ENCODE data around the gene CHMP1B. TPM values are rescaled to one million over a fixed set of nuclear protein-coding genes. Genes with fewer than 3 reads are reported as not detected.

The CHMP1B gene
- polyA plus RNA-seq, 1 donor from 2014 or later = 106 TPM

GRCh38 chr18:11864471-11864870 lies 13.3 kb downstream of the CHMP1B start:
- H3K4me2 ChIP-seq (ENCODE audit: low read length) = no peak overlapping the region
- TF ChIP-seq, protein P1, sequence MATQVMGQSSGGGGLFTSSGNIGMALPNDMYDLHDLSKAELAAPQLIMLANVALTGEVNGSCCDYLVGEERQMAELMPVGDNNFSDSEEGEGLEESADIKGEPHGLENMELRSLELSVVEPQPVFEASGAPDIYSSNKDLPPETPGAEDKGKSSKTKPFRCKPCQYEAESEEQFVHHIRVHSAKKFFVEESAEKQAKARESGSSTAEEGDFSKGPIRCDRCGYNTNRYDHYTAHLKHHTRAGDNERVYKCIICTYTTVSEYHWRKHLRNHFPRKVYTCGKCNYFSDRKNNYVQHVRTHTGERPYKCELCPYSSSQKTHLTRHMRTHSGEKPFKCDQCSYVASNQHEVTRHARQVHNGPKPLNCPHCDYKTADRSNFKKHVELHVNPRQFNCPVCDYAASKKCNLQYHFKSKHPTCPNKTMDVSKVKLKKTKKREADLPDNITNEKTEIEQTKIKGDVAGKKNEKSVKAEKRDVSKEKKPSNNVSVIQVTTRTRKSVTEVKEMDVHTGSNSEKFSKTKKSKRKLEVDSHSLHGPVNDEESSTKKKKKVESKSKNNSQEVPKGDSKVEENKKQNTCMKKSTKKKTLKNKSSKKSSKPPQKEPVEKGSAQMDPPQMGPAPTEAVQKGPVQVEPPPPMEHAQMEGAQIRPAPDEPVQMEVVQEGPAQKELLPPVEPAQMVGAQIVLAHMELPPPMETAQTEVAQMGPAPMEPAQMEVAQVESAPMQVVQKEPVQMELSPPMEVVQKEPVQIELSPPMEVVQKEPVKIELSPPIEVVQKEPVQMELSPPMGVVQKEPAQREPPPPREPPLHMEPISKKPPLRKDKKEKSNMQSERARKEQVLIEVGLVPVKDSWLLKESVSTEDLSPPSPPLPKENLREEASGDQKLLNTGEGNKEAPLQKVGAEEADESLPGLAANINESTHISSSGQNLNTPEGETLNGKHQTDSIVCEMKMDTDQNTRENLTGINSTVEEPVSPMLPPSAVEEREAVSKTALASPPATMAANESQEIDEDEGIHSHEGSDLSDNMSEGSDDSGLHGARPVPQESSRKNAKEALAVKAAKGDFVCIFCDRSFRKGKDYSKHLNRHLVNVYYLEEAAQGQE (IDR thresholded peaks at IDR 0.05; ENCODE audit: borderline replicate concordance) = no peak
- no peak for TF ChIP-seq TAF1 (IDR thresholded peaks at IDR 0.05; ENCODE audit: low read depth)
- TF ChIP-seq SMC3 (conservative IDR thresholded peaks at IDR 0.05; ENCODE audit: poor library complexity) = no peak
- TF ChIP-seq POLR2AphosphoS5 (IDR thresholded peaks at IDR 0.05) = no peak
- TF ChIP-seq MXI1 (conservative IDR thresholded peaks at IDR 0.05; ENCODE audit: poor library complexity, severe bottlenecking) = no peak
- no peak for TF ChIP-seq EP300 (conservative IDR thresholded peaks at IDR 0.05; ENCODE audit: poor library complexity, severe bottlenecking)
- no peak for TF ChIP-seq RAD21 (conservative IDR thresholded peaks at IDR 0.05)
- TF ChIP-seq, protein P2, sequence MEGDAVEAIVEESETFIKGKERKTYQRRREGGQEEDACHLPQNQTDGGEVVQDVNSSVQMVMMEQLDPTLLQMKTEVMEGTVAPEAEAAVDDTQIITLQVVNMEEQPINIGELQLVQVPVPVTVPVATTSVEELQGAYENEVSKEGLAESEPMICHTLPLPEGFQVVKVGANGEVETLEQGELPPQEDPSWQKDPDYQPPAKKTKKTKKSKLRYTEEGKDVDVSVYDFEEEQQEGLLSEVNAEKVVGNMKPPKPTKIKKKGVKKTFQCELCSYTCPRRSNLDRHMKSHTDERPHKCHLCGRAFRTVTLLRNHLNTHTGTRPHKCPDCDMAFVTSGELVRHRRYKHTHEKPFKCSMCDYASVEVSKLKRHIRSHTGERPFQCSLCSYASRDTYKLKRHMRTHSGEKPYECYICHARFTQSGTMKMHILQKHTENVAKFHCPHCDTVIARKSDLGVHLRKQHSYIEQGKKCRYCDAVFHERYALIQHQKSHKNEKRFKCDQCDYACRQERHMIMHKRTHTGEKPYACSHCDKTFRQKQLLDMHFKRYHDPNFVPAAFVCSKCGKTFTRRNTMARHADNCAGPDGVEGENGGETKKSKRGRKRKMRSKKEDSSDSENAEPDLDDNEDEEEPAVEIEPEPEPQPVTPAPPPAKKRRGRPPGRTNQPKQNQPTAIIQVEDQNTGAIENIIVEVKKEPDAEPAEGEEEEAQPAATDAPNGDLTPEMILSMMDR (IDR thresholded peaks at IDR 0.05; ENCODE audit: poor library complexity, severe bottlenecking) = no peak
- TF ChIP-seq EZH2 (IDR thresholded peaks at IDR 0.05; ENCODE audit: borderline replicate concordance, insufficient read depth, low read length, poor library complexity, severe bottlenecking) = no peak
- no peaks in the 10 kb centered on the region for H3K79me2 ChIP-seq (replicated peaks; ENCODE audit: insufficient read depth, low read length)
- H4K20me1 ChIP-seq (ENCODE audit: insufficient read depth) = no peaks in the 10 kb centered on the region
- no peaks in the 10 kb centered on the region for H3K9me3 ChIP-seq (ENCODE audit: low read length)
- no peaks in the 10 kb centered on the region for H3K27me3 ChIP-seq (ENCODE audit: insufficient read depth, low read depth, low read length)
- no peaks in the 10 kb centered on the region for H3F3A ChIP-seq (ENCODE audit: insufficient read depth, low read length, poor library complexity, severe bottlenecking)
- no peak overlapping the region for H3K27ac ChIP-seq (ENCODE audit: low read length)
- H3K36me3 ChIP-seq (ENCODE audit: insufficient read depth, low read length) = no peaks in the 10 kb centered on the region
- H3K9ac ChIP-seq (ENCODE audit: low read length) = no peak overlapping the region
- H3K9me2 ChIP-seq (ENCODE audit: insufficient read depth, low read length) = no peaks in the 10 kb centered on the region
- no peak overlapping the region for H3K4me3 ChIP-seq (ENCODE audit: low read length)
- no peak overlapping the region for H2AFZ ChIP-seq (ENCODE audit: low read depth, low read length)

- no peak overlapping the region for H3K9ac ChIP-seq (ENCODE audit: low read length)
- no peaks in the 10 kb centered on the region for H3K9me2 ChIP-seq (ENCODE audit: insufficient read depth, low read length)
- no peak overlapping the region for H2AFZ ChIP-seq (ENCODE audit: low read depth, low read length)
- H3K27me3 ChIP-seq (ENCODE audit: insufficient read depth, low read depth, low read length) = no peaks in the 10 kb centered on the region
- H3F3A ChIP-seq (ENCODE audit: insufficient read depth, low read length, poor library complexity, severe bottlenecking) = no peaks in the 10 kb centered on the region
- no peaks in the 10 kb centered on the region for H4K20me1 ChIP-seq (ENCODE audit: insufficient read depth)
- no peaks in the 10 kb centered on the region for H3K79me2 ChIP-seq (replicated peaks; ENCODE audit: insufficient read depth, low read length)
- H3K9me3 ChIP-seq (ENCODE audit: low read length) = no peaks in the 10 kb centered on the region
- no peak overlapping the region for H3K4me2 ChIP-seq (ENCODE audit: low read length)
- H3K36me3 ChIP-seq (ENCODE audit: insufficient read depth, low read length) = no peaks in the 10 kb centered on the region
- TF ChIP-seq TAF1 (IDR thresholded peaks at IDR 0.05; ENCODE audit: low read depth) = no peak
- TF ChIP-seq RAD21 (conservative IDR thresholded peaks at IDR 0.05) = no peak
- TF ChIP-seq POLR2AphosphoS5 (IDR thresholded peaks at IDR 0.05) = no peak
- TF ChIP-seq MXI1 (conservative IDR thresholded peaks at IDR 0.05; ENCODE audit: poor library complexity, severe bottlenecking) = no peak
- H3K27ac ChIP-seq (ENCODE audit: low read length) = no peak overlapping the region
- H3K4me3 ChIP-seq (ENCODE audit: low read length) = no peak overlapping the region
Observed at GRCh38 chr18:11865071-11865470, 13.9 kb downstream of the CHMP1B start.

- no peaks in the 10 kb centered on the region for H3K9me3 ChIP-seq (ENCODE audit: low read length)
- no peaks in the 10 kb centered on the region for H3F3A ChIP-seq (ENCODE audit: insufficient read depth, low read length, poor library complexity, severe bottlenecking)
- H3K27ac ChIP-seq (ENCODE audit: low read length) = no peak overlapping the region
- no peaks in the 10 kb centered on the region for H3K27me3 ChIP-seq (ENCODE audit: insufficient read depth, low read depth, low read length)
- H3K79me2 ChIP-seq (replicated peaks; ENCODE audit: insufficient read depth, low read length) = no peaks in the 10 kb centered on the region
- no peak overlapping the region for H3K4me3 ChIP-seq (ENCODE audit: low read length)
- H3K9me2 ChIP-seq (ENCODE audit: insufficient read depth, low read length) = no peaks in the 10 kb centered on the region
- H3K4me2 ChIP-seq (ENCODE audit: low read length) = no peak overlapping the region
- H2AFZ ChIP-seq (ENCODE audit: low read depth, low read length) = no peak overlapping the region
- no peaks in the 10 kb centered on the region for H3K36me3 ChIP-seq (ENCODE audit: insufficient read depth, low read length)
- H3K9ac ChIP-seq (ENCODE audit: low read length) = no peak overlapping the region
- H4K20me1 ChIP-seq (ENCODE audit: insufficient read depth) = no peaks in the 10 kb centered on the region
- no peak for TF ChIP-seq POLR2AphosphoS5 (IDR thresholded peaks at IDR 0.05)
- TF ChIP-seq EZH2 (IDR thresholded peaks at IDR 0.05; ENCODE audit: borderline replicate concordance, insufficient read depth, low read length, poor library complexity, severe bottlenecking) = no peak
- TF ChIP-seq MXI1 (conservative IDR thresholded peaks at IDR 0.05; ENCODE audit: poor library complexity, severe bottlenecking) = no peak
- TF ChIP-seq RAD21 (conservative IDR thresholded peaks at IDR 0.05) = no peak
- TF ChIP-seq, protein P1 (IDR thresholded peaks at IDR 0.05; ENCODE audit: borderline replicate concordance) = no peak
Observed at GRCh38 chr18:11866329-11866728, 15.1 kb downstream of the CHMP1B start.
